HS-27A (cell line): ENCODE results near the gene SPTSSB.

Experiments used
- DNase-seq: peaks from one replicate; pipeline ENCODE4 v3.0.0-alpha.2; 2012; ENCODE audit warnings: low read depth, missing footprints

Gene SPTSSB

GRCh38 chr3:161371441-161372320 is at the start of gene SPTSSB:
TSS of gene SPTSSB (minus strand) at chr3:161371517. CDS start at chr3:161346323, 25,194 bp downstream.
- no peak for DNase-seq

- DNase-seq = no peak
Observed at GRCh38 chr3:161420746-161421145, 49.4 kb upstream of the SPTSSB start.

DNA sequence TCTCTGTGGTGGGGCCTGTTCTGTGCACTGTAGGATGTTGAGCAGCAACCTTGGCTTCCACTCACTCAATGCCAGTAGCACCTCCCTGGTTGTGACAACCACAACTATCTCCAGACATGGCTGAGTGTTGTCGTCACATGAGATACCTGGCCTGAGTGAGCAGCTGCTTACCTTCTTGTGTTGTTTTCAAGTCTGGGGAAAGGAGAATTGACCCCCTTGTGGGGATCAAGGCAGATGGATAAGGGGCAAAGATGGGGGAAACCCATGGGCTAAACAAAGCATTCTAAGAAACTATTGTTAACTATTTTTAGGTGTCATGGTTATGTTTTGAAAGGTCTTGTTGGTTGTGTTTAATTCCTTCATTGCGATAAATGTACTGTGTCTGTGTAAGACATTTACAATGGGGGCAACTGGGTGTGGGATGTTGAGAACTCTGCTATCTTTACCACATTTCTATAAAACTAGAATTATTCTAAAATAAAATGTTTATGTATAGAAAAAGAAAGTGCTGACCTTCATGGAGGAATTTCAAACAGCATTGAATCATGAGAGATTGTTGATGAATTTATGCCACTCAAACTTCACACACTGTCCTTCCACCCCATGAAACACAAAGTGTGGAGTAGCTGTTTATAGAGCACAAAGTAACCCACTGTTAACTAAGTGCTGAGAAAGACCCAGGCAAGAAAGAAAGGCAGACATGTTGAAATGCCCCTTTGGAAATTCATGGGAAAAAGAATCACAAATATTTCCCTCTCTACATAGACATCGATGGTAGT is 48.4 kb upstream of the SPTSSB start:
- no peak for DNase-seq

DNA sequence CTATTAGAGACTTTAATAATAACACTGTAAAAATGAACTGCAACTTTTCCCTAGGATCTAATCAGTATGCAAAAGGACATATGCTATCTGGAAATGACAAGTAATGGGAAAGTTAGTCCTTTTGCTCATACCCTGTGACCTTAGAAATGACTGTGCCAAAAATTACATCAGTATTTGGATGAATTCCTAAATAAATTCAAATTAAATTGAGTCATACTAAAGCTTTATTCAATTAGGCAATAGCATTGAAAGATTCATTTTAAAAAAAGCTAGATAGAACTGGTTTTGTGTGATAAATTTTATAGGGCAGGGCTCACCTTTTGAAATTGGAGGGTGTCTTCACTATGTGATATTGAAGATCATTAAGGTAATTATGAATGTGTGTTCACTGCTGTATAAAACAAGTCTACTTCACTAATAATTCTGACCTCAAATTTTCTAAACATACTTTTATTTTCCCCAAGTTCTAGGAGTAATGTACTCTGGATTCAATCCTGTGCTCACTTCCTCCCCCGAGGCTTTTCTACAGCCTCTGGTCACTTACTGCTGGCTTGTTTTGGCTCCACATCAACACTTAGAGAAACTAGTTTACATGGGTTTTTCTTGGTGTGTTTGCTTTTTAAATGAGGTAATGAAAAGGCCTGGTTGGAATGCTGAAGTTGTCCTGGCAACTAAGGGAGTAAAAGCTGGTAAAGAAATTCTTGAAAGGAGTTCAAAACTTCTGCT is 44.4 kb upstream of the SPTSSB start:
- DNase-seq = peak; percentile 9

GRCh38 chr3:161414907-161415306 is 43.6 kb upstream of the SPTSSB start:
- DNase-seq = no peak

DNA sequence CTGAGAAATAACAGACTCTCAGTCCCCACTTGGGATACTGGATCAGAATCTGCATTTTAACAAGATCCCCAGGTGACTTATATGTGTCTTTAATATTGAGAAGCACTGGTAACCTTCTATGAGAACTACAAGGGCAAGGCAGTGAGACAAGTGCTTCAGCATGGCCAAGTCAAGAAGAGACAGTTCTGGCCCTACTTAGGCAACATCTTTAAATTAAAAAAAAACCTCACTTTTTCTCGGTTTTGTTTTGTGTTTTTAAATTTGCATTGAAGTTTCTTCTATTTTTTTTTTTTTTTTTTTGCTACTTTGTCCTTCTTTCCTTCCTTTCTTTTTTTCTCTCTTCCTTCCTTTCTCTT is 42.5 kb upstream of the SPTSSB start:
- DNase-seq = no peak

- DNase-seq = no peak
Observed at GRCh38 chr3:161413127-161413854, 42.0 kb upstream of the SPTSSB start.

DNA sequence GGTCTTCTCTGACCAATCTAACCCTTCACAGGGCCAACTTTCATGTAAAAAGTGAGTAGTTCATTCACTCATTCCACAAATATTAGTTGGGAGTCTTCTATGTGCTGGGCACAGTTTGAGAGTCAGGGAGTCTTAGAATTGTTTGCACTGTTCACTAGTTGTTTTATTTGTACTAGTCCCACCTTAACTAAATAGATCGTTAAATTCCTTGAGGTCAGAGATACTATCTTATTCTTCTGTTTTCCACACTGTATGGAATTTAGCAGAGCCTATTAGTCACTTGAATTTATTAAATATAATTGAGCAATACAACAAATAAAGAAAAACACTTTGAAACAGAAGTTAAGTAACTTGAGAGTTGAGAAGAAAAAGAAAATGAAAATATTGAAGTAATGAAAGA is 40.8 kb upstream of the SPTSSB start:
- no peak for DNase-seq

DNA sequence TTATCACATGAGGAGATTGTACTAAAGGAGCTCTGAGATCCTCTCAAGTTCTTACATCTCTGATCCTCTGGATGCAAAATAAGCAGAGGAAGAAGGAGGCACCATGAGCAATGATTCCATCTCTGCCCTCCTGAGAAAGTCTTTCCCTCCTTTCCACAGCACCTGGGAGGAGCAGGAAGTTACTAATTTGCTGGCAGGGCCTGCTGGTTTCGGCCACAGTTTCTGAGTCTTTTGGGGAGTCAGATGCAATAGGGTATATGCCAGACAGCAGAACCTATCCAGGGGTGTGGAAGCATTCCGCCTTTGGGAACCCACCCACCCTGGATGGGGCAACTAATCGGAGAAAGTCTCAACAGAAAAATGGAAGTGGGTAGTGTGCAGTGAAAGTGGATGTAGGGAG is 38.5 kb upstream of the SPTSSB start:
- DNase-seq = no peak

DNA sequence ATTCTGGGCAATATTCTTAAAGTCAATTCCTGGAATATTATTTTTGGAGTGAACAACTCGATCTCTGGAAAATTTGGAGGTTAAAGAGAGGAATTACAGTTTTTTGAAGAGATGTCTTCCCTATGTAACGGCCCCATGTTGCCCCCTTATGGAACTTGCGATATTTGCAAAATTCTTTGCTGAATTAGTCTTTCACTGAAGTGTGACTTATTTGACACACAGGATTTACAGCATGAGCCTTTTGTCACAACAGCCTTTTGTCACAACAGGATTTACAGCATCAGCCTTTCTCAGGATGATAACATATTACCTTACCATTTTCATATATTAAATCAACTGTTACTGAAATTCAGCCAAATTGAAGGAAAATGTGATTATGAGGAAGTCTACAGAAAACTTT is 37.8 kb upstream of the SPTSSB start:
- DNase-seq = peak; percentile 7

- no peak for DNase-seq
Observed at GRCh38 chr3:161406594-161407555, 35.6 kb upstream of the SPTSSB start.

- DNase-seq = no peak
Observed at GRCh38 chr3:161405836-161406235, 34.5 kb upstream of the SPTSSB start.

GRCh38 chr3:161405087-161405486 is 33.8 kb upstream of the SPTSSB start:
- DNase-seq = no peak

DNA sequence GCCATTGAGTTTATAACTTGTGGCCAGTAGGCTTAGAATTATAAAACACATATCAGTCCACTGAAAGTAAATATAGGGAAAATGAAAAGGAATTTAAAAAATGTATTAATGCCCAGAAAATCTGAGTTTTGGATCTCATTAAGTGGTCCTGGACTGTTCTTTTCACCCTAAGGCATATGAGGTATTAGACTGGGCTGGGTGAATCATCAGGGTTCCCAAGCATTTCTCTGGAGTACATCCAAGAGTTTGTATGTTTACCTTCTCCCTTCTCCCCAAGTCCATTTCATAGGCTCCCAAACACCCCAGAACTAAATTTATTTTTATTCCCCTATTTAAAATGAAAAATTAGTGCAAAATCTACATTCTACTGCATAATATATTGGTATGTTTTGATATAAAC is 31.9 kb upstream of the SPTSSB start:
- no peak for DNase-seq

GRCh38 chr3:161401389-161401788 is 30.1 kb upstream of the SPTSSB start:
- DNase-seq = no peak

DNA sequence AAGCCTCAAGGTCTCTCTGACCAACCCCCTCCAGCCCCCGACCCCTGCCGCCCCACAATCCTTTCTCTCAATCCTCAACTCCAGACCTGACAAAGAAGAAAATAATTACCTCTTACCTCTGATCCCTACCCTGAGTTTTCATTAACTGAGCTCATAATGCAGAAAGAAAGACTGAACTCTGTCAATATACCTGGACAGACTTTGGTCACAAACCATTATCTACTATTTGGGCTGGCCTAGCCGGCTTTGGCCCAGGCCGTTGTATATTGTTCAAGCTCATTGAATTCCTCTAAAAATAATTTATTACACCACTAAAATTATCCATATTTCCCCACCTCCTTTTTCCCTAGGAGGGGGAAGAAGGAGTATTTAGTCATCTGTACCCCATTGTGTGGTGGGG is 29.3 kb upstream of the SPTSSB start:
- DNase-seq = no peak

DNA sequence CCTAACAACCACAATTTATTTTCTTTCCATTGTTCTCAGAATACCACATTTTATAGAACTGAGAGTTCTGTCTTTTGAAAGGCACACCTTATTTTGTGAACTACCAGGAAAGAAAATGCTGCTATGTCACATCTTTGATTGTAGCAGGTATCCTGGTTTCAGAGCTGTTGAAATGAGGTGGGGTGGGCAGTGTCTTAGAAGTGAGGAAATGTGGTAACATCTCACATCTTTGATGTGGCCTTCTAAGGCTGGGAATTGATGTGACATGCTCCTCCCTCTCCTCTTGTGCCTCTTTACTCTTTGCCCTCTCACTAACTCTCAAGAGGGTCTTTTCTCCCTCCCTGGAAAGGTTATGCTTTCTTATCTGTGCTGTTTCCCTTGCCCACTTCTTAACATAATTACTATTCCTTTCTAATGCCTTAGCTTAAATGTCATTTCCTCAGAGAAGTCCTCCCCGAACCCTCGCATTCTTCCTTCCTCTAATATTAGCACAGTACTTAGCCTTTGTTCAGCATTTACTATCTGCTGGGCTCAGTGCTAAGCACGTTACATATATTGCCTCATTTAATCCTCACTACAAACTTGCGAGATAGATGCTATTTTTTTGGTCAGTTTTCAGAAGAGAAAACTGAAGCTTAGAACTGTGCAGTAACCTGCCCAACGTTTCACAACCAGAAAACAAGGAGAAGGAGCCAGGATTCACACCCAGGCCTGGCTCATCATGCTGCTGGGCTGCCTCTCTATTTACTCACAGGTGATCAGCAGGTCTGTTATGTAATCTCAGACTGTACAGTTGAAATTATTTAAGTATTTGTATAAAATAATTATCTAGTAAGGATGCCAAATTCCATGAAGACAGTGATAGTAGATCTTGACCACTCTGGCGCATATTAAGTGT is 24.0 kb upstream of the SPTSSB start:
- DNase-seq = no peak

DNA sequence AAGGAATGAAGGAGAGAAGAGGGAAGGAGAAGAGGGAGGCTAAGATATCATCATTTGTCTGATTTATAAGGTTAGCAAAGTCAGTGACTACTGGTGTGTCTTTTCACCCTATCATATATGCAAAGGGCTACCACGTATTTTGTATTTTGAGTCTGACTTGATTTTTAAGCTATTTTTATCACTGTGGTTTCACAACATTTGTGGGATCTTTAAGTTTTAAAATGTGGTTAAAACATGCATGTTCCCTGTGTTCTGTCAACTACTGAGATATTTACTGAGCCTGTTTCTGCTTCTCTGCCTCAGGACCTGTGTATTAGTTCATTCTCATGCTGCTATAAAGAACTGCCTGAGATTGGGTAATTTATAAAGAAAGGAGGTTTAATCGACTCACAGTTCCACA is 22.5 kb upstream of the SPTSSB start:
- DNase-seq = no peak

- no peak for DNase-seq
Observed at GRCh38 chr3:161393310-161393709, 22.0 kb upstream of the SPTSSB start.

GRCh38 chr3:161392853-161393252 is 21.5 kb upstream of the SPTSSB start:
- no peak for DNase-seq
